ENCODE measurements around the gene SASH1. TPM values are rescaled to one million over a fixed set of nuclear protein-coding genes. Genes with fewer than 3 reads are reported as not detected.

Gene SASH1
- total and polyA plus RNA-seq, 2 of the 8 experiments (the other 6 are each of a cell fraction or from before 2014, with no cell fraction given) = 6.0 to 20.2 TPM

DNA sequence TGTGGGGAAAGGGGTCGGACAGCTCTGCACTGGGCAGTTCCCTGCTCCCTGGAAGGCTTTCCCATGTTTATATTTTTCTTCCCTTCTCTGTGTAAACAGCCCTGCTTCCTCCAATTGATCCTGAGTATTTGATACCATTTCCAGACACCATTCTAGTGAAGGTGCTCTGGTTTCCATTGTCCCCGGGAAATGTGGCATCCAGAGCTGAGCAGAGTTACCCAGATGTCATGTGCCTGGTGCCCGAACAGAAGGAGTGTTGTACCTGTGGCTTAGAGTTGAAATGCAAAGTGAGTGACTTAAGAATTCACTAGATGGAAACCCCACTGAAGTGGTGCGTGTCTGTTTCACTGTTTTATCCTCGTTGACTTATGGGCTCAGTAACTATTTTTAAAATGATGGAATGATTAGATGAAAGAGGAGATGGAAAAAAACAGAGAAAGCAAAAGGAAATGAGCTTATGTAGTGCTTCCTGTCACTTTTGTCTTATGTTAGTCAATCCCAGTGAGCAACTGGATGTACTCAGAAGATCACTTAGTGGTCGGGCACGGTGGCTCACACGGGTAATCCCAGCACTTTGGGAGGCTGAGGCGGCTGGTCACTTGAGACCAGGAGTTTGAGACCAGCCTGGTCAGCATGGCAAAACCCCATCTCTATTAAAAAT, 83.8 kb downstream of the SASH1 start:
- no peak overlapping the region for H2BK15ac ChIP-seq (ENCODE audit: low read length)
- no peak overlapping the region; the same call in 1 of the 2 replicates for H3K18ac ChIP-seq (ENCODE audit: extremely low read depth, low read length)
- H3K4me2 ChIP-seq (ENCODE audit: insufficient read depth in 1 of 2, low read depth in 2 of 2, low read length in 2 of 2) = no peak overlapping the region
- no peak overlapping the region for H2BK12ac ChIP-seq (ENCODE audit: low read depth, low read length)
- DNase-seq (ENCODE audit: low read depth in 1 of 2, low spot score in 2 of 2) (no peak), FAIRE-seq (no peak)
- H3K9me3 ChIP-seq (ENCODE audit: insufficient read depth in 2 of 2, low read depth in 1 of 2, low read length in 1 of 2) = no peaks in the 10 kb centered on the region
- H3K56ac ChIP-seq (replicated peaks; ENCODE audit: insufficient read length, low read depth, low read length) = no peak overlapping the region
- H3K23ac ChIP-seq (ENCODE audit: insufficient read length) = no peak overlapping the region
- H3K27ac ChIP-seq (ENCODE audit: low read depth, low read length) = no peak overlapping the region
- 86% methylated on average over 9 of the region's 9 CpGs; no CpG with 5 or more reads in 1 of the 2 experiments for WGBS, 2 experiments (ENCODE audit: extremely low coverage in 1 of 2, insufficient coverage in 1 of 2, insufficient read length in 1 of 2, insufficient replicate concordance in 2 of 2, low coverage in 1 of 2, low lambda C conversion rate in 2 of 2, missing lambda C conversion rate in 1 of 2)
- no peak overlapping the region for H4K5ac ChIP-seq (ENCODE audit: insufficient read length, low read depth, low read length)
- H2BK120ac ChIP-seq (replicated peaks; ENCODE audit: low read depth, low read length) = no peak overlapping the region
- ChIA-PET POLR2A (ENCODE audit: partially characterized antibody) (no interaction called here), CTCF (ENCODE audit: partially characterized antibody) (interaction anchor here (1.1 to 1.2 kb wide), 2 partner anchors 13 to 17 kb away, joined by 3 to 4 read pairs; no protein-coding TSS in a partner anchor)
- H2BK20ac ChIP-seq (ENCODE audit: low read length) = no peak overlapping the region
- no peak overlapping the region for H2AK5ac ChIP-seq (ENCODE audit: low read depth, low read length)
- no peak overlapping the region for H4K8ac ChIP-seq (ENCODE audit: extremely low read depth, insufficient read depth, low read length)
- no peaks in the 10 kb centered on the region for H3K79me1 ChIP-seq (ENCODE audit: low read depth, low read length)
- no peaks in the 10 kb centered on the region for H3K36me3 ChIP-seq (ENCODE audit: control insufficient read depth in 2 of 4, insufficient read depth in 4 of 4, low read length in 3 of 4)
- H3K14ac ChIP-seq (ENCODE audit: insufficient read length) = no peak overlapping the region
- TF ChIP-seq SIRT6 (IDR thresholded peaks at IDR 0.05; ENCODE audit: low read length) = no peak
- no peak for TF ChIP-seq PHF8 (conservative IDR thresholded peaks at IDR 0.05; ENCODE audit: low read depth, low read length)
- TF ChIP-seq CREB1 (IDR thresholded peaks at IDR 0.05) = no peak
- TF ChIP-seq GTF2F1 (IDR thresholded peaks at IDR 0.05; ENCODE audit: borderline replicate concordance, low read depth, low read length) = no peak
- no peak for TF ChIP-seq TAF1 (IDR thresholded peaks at IDR 0.05; ENCODE audit: low read depth, low read length)
- no peak for TF ChIP-seq RNF2 (IDR thresholded peaks at IDR 0.05; ENCODE audit: borderline replicate concordance, low read depth, low read length, missing control alignments, poor library complexity, severe bottlenecking)
- TF ChIP-seq EGR1 (IDR thresholded peaks at IDR 0.05; ENCODE audit: borderline replicate concordance, low read depth, low read length) = no peak
- no peak for TF ChIP-seq SP1 (IDR thresholded peaks at IDR 0.05; ENCODE audit: low read depth, low read length)
- no peak for TF ChIP-seq EZH2 (IDR thresholded peaks at IDR 0.05; ENCODE audit: low read depth, low read length, severe bottlenecking)
- H3K23me2 ChIP-seq (ENCODE audit: low read depth, low read length) = no peaks in the 10 kb centered on the region
- 0 out of 7 replicates have a peak, but pooled peaks cover 0 to 3% (median 0%) of the 10 kb centered on the region in 4 experiments for H3K4me1 ChIP-seq (replicated peaks in 1 of 4; ENCODE audit: control insufficient read depth in 3 of 4, insufficient read depth in 4 of 4, low read length in 3 of 4)
- no peak overlapping the region for H3K4ac ChIP-seq (replicated peaks; ENCODE audit: insufficient read length, low read depth, low read length)
- H2BK5ac ChIP-seq (ENCODE audit: low read depth, low read length) = no peak overlapping the region
- H3K9ac ChIP-seq (replicated peaks in 1 of 4; ENCODE audit: extremely low read depth in 1 of 4, low read depth in 3 of 4, low read length in 3 of 4) = no peak overlapping the region
- H3K27me3 ChIP-seq (replicated peaks in 1 of 4; ENCODE audit: control insufficient read depth in 3 of 4, extremely low read depth in 1 of 4, insufficient read depth in 3 of 4, low read length in 3 of 4) = no peaks in the 10 kb centered on the region
- H4K20me1 ChIP-seq (replicated peaks in 1 of 2; ENCODE audit: control insufficient read depth in 1 of 2, insufficient read depth in 2 of 2, low read length in 2 of 2) = peaks cover 0 to 7% of the 10 kb centered on the region in 2 experiments
- H2AFZ ChIP-seq (ENCODE audit: low read length) = no peak overlapping the region
- H3K79me2 ChIP-seq (ENCODE audit: control insufficient read depth in 1 of 2, insufficient read depth in 2 of 2, low read length in 2 of 2) = peaks cover 0 to 4% of the 10 kb centered on the region in 2 experiments; a peak in 1 of 4 replicates
- H3K4me3 ChIP-seq (ENCODE audit: extremely low read depth in 1 of 4, insufficient read depth in 2 of 4, low read depth in 3 of 4, low read length in 4 of 4) = no peak overlapping the region
- no peak overlapping the region for H4K91ac ChIP-seq (replicated peaks; ENCODE audit: insufficient read length, low read length)

Data from H1 (cell line).